Activated gamma-delta T cell (primary cell): ENCODE measurements around the gene CTNNBL1.
"Not testable (repeated sequence)": the region's sequence is repeated elsewhere in the genome, so short reads cannot be mapped to it uniquely, and the experiment has no call there.

Experiments used
- DNase-seq: peaks from one replicate; lab custom pipeline; 2025; lab: John Stamatoyannopoulos, UW

The CTNNBL1 gene

DNA sequence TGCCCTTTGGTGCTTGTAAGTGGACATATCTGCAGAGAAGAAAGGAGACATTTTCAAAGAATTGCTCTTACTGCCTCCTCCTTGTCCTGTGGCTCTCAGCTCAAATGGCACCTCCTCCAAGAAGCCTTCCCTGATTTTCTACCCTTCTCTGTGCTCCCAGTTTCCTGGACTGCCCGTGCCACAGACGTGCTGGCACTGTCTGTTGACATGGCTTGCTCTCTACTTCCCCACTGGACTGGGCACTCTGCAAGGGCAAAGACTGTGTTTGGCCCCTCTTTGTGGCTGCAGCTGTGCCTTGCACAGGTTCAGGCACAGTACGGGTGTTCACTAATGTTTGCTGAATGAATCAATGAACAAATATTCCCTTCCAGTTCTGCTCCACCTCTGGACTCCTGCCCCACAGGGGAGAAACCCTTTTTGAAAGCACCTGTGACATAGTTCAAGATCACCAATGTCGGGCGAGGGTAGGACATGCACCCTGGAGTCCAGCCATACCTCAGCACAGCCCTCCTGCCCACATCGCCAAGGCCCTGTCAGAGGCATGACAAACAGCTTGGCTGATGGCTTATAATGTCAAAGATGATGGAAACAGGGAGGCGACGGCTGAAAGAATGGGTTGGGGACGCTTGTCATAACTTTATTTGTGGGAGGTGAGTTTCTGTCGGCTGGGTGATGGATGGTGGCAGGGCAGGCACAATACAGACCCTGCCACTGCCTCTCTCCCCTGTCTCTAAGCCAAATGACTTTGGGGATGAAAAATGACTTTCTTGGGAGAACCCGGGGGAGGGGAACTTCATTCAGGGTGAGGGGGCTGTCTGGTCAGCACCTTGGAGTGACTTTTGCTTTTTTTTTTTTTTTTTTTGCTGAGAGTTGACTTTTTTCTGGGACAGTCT, 15.6 kb upstream of the CTNNBL1 start:
- no peak for DNase-seq

DNA sequence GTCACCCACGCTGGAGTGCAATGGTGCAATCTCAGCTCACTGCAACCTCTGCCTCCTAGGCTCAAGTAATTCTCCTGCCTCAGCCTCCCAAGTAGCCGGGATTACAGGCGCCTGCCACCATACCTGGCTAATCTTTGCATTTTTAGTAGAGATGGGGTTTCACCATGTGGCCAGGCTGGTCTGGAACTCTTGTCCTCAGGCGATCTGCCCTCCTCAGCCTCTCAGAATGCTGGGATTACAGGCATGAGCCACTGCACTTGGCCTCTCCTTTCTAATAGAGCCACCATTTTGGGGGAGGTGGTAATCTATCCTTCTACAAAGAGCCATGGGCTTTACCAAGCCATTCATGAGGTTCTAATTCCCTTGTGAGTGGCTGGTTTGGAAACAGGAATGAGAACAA, 14.1 kb upstream of the CTNNBL1 start:
- DNase-seq = not testable (repeated sequence)

DNA sequence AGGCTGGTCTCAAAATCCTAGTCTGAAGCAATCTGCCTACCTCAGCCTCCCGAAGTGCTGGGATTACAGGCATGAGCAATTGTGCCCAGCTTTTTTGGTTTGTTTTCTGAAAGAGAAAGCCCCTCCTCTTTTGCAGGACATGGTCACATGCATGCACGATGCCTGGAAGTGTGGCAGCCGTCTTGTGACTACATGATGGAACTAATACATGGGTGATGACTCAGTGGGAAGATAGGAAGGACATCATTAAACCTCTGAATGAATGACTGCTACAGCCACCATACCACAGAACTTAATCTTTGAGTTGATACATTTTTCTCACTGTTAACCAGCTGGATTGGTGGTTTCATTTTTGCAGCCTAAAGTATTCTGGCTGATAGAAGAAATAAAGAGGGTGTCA, 13.4 kb upstream of the CTNNBL1 start:
- no peak for DNase-seq

DNA sequence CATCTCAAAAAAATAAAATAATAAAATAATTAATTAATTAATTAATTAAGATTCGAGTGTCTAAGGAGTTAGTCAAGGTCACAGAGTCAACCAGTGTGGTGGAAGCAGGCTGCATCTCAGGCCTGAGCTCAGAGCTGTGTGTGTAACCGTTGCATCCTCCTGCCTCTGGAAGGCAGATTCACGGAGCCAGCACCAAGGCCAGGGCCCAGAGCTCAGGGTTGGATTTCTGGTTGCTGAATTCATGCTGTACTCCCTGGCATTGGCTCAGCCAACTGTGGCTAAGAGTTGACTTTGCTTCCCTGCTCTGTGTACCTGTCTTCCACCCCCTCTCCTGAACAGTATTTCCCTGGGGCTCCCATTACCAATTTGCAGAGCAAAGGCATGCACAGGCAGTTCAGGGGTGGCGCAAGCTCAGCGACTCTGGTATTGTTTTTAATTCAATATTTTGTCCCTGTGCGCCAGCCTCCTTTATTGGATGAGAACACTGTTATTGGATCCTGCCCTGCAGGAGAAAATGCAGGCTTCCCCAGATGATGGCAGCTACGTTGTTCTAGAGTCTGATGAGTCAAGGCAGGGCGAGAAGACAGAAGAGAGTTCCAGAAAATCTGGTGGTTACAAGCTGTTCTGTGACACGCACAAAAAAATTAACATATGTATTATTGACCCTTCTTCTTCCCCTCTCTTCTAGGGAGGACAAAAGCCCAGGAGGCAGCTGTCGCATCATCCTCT, 12.3 kb upstream of the CTNNBL1 start:
- DNase-seq = no peak

DNA sequence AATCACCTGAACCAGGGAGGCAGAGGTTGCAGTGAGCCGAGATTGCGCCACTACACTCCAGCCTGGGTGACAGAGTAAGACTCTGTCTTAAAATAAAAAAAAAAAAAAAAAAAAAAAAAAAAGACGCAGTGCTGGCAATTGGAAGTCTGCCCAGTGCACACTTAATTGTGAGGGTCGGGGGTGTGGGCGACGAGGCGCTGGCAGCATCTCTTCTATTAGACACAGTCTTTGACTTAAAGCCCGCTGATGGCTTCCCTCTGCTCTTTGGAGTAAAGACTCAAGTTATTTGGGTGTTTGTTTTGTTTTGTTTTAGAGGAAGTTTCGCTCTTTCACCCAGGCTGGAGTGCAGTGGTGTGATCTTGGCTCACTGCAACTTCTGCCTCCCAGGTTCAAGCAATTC, 10.7 kb upstream of the CTNNBL1 start:
- DNase-seq = not testable (repeated sequence)

DNA sequence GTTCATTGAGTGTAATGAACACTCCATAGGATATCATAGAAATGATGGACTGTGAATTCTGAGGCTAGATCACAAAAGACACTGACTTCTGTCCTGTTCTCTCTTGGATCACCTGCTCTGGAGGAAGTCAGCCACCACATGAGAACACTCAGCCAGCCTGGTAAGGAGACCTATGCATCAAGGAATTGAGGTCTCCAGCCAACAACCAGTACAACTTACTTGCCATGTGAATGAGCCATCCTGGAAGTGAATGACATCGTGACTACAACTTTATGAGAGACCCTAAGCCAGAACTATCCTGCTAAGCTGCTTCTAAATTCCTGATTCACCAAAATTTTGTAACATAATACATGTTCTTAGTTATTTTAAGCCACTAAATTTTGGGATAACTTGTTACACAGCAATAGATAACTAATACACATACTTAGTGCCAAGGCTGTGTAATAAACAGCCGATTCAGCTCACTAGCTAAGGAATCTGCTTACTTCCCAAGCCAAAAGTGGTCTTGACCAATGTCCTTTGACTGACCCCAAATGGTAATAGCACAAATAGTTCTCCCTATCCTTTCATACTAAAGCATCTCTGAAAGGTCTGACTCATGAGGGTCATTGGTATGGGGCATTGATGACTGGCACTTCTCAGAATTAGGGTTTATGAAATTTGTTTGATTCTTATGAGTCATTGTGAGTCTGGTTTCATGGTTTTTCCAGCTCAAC, 6.9 kb upstream of the CTNNBL1 start:
- no peak for DNase-seq

DNA sequence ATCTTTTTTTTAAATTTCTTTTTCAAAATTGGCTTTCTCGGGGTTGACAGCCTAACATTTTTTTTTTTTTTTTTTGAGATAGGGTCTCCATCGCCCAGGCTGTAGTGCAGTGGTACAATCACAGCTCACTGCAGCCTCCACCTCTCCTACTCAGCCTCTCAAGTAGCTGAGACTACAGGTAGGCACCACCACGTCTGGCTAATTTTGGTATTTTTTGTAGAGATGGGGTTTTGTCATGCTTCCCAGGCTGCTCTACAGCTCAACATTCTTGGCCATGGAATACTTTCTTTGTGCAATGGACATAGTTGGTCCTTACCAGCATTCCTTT, 6.4 kb upstream of the CTNNBL1 start:
- no peak for DNase-seq

DNA sequence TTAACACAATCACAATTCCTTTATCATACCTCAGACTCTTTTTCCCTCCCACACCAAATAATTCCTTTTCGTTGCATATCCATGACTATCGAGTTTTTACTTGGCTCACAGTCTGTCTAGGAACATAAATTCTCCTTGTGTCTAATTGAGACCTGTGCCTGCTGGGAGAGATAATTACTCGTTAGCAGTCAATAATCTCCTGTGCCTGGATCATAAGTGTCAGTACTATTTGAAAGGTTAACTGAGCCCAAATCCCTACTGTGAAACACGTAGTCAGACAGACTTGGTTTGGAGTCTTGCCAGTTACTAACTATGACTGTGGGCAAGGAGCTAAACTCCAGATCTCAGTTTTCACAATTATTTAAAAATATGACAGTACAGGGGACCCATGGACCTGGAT, 5.7 kb upstream of the CTNNBL1 start:
- DNase-seq = no peak

DNA sequence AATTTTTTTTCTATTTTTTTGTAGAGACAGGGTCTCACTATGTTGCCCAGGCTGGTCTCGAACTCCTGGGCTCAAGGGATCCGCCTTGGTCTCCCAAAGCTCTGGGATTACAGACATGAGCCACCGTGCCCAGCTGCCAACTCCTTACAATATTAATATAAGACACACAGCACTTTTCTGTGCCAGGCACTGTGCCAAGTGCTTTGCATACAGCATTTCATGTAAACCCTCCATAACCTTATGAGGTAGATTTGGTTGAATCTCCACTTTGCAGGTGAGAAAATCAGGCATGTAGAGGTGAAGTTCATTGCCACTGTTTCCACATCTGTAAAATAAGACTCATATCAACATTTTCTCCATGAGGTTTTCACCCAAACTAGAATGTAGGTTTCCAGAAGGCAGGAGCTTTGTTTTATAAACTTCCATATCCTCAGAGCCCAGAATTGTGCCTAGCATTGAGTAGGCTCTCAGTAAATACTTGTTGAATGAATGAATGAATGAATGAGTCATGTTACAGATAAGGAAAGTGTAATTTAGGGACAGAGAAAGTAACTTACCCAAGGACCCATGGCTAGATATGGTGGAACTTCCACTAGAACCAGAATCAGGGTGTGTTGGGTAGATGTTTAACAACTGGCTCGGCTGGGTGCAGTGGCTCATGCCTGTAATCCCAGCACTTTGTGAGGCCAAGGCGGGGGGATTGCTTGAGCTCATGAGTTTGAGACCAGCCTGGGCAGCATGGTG, 3.0 kb upstream of the CTNNBL1 start:
- DNase-seq = no peak

DNA sequence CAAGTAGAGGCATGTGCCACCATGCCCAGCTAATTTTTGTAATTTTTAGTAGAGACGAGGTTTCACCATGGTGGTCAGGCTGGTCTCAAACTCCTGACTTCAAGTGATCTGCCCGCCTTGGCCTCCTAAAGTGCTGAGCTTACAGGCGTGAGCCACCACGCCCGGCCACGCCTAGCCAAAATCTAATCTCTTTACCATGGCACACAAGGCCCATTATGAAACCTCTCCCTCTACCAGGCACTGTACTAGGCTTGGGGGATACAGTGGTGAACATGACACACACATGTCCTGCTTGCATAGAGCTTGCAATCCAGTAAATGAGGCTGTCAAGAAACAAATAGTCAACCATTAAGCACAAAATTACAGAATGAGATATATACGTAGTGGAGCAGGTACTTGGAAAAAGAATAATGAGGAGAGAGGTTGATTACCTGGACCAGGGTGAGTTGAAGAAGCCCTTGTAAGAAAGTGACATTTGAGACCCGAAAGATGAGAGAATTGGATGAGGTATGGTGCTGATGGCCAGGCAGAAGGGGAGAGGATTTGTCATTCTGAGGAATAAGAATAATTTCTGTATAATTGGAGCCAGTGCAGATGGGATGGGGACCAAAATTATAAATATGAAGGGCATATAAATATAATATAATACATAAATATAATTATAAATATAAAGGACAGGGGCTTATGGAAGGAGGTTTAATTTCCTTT, 1.2 kb upstream of the CTNNBL1 start:
- DNase-seq = no peak

DNA sequence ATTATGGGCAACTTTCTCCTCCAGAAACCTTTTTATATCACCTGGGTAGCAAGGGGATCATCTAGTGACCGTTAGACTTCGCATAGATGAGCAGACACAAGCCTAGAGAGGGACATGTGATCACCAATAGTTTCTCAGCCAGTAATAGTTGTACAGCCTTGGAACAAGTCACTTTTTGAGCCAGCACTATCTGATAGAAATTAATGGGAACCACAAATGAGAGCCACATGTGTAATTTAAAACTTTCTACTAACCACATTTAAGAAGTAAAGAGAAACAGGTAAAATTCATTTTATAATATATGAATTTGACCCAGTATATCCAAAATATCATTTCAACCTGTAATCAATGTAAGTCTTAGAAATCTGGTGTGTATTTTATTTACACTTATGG, 592 bp upstream of the CTNNBL1 start:
- DNase-seq = no peak

DNA sequence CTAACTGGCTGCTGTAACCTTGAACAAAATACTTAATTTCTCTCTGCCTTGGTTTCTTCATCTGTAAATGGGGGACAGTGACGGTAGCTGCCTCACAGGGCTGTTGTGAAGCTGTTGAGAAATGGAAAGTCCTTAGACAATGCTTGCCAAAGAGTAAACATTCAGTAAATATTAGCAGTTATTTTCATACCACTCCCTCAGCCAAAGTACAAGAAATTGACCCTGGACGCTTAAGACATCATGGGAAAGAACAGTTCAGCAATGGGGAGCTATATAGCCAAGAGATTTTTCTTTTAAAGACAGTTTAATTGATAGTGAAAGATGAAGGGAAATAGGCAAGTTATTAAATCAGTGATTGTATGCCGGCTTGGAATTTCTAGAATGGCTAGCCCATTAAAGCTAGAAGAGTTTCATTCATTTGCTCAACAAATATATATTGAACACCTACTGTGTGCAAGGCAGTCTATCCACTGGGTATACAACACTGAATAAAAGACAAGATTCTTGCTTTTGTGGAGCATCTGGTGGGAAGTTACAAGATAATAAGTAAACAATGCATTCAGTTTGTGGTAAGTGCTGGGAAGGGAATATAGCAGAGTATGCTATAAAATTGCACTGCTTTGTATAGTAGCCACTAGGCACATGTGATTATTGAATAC, 2.0 kb downstream of the CTNNBL1 start:
- DNase-seq = no peak

DNA sequence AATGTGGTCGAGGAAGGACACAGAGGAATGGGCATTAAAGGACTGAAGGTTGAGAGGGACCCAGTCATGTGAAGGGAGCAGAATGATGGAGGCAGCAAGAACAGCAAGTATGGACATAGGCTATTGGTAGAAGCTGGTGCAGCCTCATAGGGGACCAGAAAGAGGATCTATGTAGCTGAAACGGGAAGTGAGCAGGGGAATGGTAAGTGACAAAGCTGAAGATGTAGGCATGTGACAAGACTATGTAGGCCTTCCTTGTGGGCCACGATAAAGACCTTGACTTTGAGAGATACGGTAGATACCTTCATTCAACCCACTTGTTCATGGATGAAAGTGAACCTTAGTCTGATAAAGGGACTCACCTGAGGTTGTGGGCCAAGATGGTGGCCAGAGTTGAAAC, 3.5 kb downstream of the CTNNBL1 start:
- no peak for DNase-seq

DNA sequence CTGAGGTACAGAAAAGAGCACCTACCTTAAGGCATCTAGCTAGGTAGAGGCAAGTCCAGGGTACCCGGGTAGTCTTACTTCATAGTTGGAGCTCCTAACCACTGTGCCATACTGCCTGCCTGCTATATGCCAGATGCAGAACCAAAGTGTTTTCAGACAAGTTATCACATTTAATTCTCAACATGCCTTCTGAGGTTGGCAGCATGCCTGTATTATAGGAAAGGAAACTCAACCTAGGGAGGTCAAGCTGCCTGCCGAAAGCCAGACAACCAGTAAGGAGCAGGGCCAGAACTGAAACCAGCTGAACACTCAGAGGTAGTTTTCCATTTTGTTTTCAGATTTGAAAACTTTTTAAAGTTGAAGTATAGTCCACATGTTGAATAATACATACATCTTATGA, 5.4 kb downstream of the CTNNBL1 start:
- DNase-seq = no peak

DNA sequence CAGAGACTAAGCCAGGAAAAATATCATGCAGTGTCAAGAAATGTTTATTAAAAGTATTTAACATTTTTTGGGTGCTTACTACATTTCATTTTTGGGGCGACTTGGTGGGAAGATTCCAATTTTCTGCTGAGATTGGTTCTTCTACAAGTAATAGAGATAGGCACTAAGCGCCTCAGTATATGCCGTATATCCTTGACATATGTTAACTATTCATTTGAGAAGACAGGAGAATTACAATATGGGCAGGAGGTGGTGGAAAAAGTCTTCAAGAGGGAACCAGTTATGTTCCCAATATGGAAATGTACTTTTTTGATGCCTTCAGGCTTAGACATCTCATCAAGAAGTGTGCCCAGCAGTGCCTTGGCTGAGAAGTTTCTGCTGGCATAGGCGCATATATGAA, 6.5 kb downstream of the CTNNBL1 start:
- no peak for DNase-seq

DNA sequence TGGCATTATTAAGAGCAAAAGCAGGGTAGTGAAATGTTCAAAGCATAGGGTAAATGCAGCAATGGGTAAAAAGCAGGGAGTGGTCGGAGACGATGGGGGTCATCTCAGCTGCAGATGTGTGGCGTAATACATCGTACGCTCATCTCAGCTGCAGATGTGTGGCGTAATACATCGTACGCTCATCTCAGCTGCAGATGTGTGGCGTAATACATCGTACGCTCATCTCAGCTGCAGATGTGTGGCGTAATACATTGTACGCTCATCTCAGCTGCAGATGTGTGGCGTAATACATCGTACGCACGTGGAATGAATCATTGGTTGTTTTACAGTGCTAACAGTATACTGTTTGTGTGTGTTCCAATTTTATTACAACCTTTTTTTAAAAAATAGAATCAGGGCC, 7.8 kb downstream of the CTNNBL1 start:
- not testable (repeated sequence) for DNase-seq

DNA sequence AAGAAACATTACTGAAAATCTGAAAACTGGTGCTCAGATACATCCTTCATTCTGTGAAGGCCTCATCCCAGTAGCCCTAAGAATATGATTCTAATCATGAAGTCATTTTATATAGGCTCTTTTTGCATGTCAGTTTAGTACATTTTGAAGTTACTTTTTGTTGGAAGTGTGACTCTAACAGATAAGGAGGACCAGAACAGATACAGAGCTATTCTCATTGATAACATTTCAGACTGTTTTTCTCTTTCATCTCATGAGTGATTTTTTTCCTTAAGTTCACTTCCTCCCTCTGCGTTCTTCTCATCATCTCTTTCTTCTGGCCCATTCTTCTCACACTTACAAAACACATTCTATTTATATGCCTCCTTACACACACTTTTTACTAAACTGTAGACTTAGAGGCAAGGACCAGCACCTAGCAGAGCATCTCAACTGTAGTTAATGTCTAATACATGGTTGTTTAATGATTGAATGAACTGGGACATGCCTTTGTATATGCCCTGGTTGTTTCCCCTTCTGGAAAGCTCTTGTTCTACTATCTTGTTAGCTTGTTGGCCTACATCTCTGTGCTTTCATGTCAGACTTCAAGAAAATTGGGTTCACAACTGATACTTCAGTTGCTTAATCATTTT, 8.7 kb downstream of the CTNNBL1 start:
- no peak for DNase-seq

DNA sequence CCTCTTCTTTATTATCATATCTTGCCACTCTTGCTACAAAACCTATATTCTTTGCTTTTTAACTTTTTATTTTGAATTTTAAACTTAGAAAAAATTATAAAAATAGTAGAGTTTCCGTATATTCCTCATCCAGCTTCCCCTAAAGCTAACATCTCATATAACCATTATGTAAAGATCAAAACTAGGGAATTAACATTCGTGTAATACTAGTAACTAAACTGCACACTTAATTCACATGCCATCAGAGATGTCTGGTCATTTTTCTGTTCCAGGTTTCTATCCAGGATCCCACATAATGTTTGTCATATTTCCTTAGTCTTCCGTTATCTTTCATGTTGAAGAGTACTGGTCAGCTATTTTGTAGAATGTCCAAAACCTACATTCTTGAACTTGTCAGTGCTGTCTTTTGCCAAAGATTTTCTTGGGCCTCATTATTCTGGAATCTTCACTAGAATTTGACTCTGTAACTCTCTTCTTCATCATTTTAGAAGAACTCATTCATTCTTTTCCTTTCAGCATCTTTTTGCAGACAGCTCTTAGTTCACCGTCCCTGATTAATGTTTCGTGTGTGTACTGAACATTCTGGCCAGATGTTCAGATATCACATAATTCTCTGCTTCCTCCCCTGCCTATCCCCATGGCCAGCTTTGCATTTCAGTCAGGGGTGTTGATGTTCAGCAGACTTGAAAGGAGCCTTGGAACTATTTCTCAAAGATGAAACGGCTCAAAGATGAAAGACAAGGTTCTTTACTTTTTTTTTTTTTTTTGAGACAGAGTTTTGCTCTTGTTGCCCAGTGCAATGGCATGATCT, 9.4 kb downstream of the CTNNBL1 start:
- no peak for DNase-seq

DNA sequence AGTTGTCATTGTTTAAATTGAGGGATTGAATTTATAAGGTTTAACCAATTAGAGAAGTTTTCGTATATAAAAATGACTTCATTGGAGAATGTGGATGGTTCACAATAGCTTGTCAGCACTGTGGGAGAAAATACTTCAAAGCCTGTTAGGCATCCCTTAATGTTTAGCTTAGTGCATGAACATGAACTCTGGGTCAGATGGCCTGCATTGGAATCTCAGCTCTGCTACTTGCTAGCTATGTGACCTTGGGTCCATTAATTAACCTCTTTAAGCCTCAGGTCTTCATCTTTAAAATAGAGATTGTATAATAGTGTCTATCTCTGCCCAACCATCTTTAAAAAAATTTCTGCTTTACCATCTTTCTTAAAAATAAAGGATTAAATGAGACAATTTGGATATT, 11.1 kb downstream of the CTNNBL1 start:
- DNase-seq = no peak

DNA sequence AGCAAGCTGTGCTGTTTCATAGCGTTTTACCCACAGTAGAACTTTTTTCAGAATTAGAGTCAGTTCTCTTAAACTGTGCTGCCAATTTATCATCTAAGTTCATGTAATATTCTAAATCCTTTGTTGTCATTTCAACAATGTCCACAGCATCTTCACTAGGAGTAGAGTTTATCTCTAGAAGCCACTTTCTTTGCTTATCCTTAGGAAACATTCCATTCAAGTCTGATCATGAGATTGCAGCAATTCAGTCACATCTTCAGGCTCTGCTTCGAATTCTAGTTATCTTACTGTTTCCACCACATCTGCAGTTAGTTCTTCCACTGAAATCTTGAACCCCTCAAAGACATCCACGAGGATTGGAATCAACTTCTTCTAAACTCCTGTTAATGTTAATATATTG, 12.5 kb downstream of the CTNNBL1 start:
- DNase-seq = no peak
